ENCODE data around the gene C11orf24.

Gene C11orf24

GRCh38 chr11:68312780-68313573 lies 41.2 kb upstream of the C11orf24 start:
- peak overlapping the region; percentile 63 for H3K4me3 ChIP-seq (replicated peaks; ENCODE audit: low read depth, low read length)
- TF ChIP-seq CTCF (IDR thresholded peaks at IDR 0.05; ENCODE audit: low read depth, low read length, missing control alignments): no peak
- no peak for DNase-seq (ENCODE audit: extremely low read depth, low read depth)

DNA sequence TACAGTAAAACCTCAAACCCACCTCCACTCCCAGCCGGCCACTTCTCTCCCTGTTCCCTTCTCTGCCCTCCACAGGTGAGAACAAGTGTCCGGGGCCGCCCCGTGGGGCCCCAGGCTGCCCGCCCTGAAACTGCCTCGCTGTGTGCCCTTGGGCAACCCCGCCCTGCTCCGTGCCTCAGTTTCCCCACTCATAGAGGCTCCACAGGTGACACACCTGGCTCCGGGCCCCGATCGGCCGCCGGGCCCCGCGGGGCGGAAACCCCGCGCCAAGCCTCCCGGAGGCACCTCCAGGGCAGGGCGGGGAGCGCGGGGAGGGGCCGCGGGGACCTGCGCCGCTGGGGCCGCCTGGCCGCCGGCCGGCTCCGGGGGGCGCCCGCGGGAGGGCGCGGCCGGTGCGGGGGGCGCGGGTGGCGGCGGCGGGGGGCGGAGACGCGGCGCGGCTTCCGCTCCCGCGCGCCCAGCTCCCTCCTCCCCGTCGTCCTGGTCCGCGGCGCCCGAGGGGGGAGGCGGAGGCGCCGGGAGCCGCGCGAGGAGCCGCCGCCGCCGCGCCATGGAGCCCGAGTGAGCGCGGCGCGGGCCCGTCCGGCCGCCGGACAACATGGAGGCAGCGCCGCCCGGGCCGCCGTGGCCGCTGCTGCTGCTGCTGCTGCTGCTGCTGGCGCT lies 40.5 kb upstream of the C11orf24 start, which contains the start of gene LRP5:
TSS of gene LRP5 (plus strand) at position 475 of the 663 bp plus-strand sequence. CDS start at position 599, 124 bp downstream.
- no peak for DNase-seq (ENCODE audit: extremely low read depth, low read depth)
- no peak for TF ChIP-seq CTCF (IDR thresholded peaks at IDR 0.05; ENCODE audit: low read depth, low read length, missing control alignments)
- H3K4me3 ChIP-seq (replicated peaks; ENCODE audit: low read depth, low read length): peak within 1 kb of the TSS; percentile 63

- H3K4me3 ChIP-seq (replicated peaks; ENCODE audit: low read depth, low read length): no peak overlapping the region; the same call in 1 of the 2 replicates
- no peak for TF ChIP-seq CTCF (IDR thresholded peaks at IDR 0.05; ENCODE audit: low read depth, low read length, missing control alignments)
- DNase-seq (ENCODE audit: extremely low read depth, low read depth): no peak
Measured at GRCh38 chr11:68311160-68312116, 39.7 kb upstream of the C11orf24 start.

DNA sequence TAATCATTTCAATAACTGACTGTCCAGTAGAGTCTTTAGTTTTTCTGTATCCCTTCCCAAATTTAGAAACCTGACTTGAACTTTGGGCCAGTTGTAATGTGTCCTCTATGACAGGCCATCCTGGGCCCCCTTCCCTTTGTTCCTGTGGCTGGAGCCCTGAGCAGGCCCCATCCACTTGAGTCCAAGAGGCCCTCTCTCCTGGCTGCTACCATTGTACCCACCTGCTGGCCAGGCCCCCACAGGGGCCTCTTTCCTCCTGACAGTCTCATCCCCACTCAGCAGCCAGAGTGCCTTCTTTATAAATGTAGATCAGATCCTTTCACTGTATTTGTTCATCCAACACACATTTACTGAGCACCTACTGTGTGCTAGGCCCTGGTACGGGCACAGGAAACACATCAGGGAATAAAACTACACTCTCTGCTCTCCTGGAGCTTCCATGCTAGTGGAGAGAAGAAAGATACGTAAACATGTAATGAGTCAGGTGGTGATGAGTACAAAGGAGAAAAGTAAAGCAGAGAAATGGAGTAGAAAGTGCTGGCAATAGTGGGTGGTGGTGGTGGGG lies 37.9 kb upstream of the C11orf24 start:
- TF ChIP-seq CTCF (IDR thresholded peaks at IDR 0.05; ENCODE audit: low read depth, low read length, missing control alignments): no peak
- no peak for DNase-seq (ENCODE audit: extremely low read depth, low read depth)
- no peak overlapping the region for H3K4me3 ChIP-seq (replicated peaks; ENCODE audit: low read depth, low read length)

GRCh38 chr11:68308068-68308467 lies 36.3 kb upstream of the C11orf24 start:
- no peak for TF ChIP-seq CTCF (IDR thresholded peaks at IDR 0.05; ENCODE audit: low read depth, low read length, missing control alignments)
- no peak for DNase-seq (ENCODE audit: extremely low read depth, low read depth)
- no peak overlapping the region for H3K4me3 ChIP-seq (replicated peaks; ENCODE audit: low read depth, low read length)

DNA sequence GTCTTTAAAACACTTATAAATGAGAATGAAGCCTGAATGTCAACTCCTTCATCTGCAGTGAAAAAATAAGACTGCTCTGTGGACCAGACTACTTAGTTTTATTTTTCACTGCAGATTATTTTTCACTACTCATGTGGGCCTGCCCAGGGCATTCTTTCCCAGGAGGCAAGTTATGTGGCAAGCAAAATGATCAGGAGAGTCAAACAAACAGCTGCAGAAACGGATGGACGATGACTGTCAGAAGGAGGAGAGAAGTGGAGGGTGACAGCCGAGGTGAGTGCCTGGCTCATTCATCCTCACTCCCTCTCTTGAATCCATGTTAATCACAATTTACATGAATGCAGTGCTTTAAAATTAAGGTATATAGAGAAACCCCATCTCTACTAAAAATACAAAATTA lies 34.9 kb upstream of the C11orf24 start:
- H3K4me3 ChIP-seq (replicated peaks; ENCODE audit: low read depth, low read length): no peak overlapping the region
- TF ChIP-seq CTCF (IDR thresholded peaks at IDR 0.05; ENCODE audit: low read depth, low read length, missing control alignments): no peak
- DNase-seq (ENCODE audit: extremely low read depth, low read depth): no peak
